ENCODE data around the gene TOR1B.

GRCh38 chr9:129812385-129812784 is 9.4 kb downstream of the TOR1B start:
- TF ChIP-seq CTCF (IDR thresholded peaks at IDR 0.05; ENCODE audit: low read depth, low read length) (no peak), EZH2phosphoT487 (IDR thresholded peaks at IDR 0.05; ENCODE audit: low read depth) (no peak)
